ENCODE measurements around the gene TENT4A.

The TENT4A gene

DNA sequence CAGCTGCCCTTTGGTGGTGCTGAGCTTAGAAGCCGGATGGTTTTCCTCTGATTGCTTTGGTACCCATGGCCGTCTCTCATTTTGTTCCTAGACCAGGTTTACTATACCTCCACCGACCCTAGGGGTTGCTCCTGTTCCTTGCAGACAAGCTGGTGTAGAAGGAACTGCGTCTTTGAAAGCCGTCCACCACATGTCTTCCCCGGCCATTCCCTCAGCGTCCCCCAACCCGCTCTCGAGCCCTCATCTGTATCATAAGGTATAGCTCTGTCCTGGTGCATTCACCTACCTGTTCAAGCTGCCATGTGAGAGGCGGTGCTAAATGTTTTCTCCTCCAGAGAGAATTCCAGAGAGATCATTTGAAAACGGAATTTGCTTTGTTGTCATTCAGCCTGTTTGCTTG lies 39.5 kb downstream of the TENT4A start:
- no peak for DNase-seq (ENCODE audit: low spot score)

DNA sequence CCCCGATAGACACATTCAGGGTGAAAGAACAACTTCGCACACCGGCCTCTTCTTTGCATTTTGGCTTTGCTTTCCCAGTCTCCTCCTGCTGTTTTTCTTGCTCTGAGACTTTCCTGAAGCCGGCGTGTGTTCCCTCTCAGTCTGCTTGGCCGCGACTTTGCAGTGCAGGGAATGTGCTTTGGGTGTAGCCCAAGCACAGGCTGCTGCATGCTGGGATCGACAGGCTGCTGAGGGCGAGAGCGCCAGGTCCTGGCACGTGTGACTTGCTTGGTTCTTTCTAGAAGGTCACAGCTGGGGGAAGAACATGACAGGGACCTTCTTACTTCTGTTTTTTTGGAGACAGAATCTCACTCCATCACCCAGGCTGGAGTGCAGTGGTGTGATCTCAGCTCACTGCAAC lies 40.6 kb downstream of the TENT4A start:
- DNase-seq (ENCODE audit: low spot score) = no peak

DNA sequence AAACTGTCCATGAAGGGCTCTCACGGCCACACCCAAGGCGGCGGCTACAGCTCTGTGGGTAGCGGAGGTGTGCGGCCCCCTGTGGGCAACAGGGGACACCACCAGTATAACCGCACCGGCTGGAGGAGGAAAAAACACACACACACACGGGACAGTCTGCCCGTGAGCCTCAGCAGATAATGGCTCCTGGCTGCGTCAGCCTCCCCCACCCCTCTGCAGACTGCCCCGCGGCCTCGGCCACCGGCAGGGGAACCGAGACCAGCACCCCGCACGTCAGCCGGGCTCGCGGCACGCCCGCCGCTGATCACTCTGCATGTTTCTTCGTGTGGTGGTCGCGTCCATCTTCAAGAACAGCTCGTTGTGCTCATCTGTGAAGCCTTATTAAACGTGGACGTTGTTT lies 41.5 kb downstream of the TENT4A start:
- no peak for DNase-seq (ENCODE audit: low spot score)

DNA sequence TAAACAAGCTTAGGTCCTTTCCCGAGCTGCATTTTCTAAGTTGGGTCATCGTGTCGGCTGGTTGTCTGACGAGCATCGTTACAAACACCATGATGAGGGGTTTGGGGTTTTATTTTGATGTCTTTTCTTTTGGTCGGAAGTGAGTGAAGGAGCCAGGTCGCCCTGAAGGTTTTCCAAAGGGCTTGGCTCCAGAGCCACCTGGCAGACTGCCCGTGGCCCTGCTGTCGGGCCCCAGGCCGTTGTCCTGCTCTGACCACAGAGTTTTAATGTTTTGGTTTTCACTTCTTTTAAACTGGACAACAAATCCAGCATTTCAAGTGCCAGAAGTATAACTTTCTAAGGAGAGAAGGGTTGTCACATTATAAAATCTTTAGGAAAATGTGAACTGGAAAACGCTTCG lies 42.3 kb downstream of the TENT4A start:
- DNase-seq (ENCODE audit: low spot score) = no peak

DNA sequence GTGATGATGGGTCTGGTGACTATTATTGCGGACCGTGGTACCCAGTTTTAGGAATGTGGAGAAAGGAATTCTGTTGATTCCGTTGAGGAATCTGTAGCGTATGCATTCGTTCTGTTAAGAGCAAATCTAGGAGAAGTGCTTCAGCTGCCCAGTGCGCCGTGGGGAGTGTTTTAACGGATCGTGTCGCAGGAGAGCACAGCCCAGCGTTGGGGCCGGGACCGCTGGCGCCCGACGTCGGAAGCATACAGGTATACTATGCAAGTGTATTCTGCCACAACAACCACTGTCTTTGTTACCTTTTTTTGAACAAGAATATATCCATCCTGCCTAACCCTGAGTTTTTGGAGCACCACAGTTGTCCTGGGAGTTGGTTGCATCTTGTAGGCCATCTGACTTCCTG lies 42.7 kb downstream of the TENT4A start:
- no peak for DNase-seq (ENCODE audit: low spot score)

DNA sequence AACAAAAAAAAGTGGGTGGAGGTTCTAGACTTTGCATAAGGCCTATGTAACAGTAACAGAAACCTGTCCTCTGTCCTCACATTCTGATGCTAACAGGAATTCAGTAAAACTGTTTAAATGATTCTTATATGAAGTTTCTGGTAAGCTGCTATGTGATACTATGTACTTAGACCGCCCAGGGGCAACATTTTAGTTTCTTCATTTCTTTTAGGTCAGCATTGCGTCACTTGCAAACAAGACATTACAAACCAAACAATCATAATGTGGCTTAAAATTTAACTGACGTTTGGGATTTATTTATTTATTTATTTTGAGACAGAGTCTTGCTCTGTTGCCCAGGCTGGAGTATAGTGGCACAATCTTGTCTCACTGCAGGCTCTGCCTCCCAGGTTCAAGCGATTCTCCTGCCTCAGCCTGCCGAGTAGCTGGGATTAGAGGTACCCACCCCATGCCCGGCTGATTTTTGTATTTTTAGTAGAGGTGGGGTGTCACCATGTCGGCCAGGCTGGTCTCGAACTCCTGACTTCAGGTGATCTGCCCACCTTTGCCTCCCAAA lies 44.3 kb downstream of the TENT4A start:
- DNase-seq (ENCODE audit: low spot score) = no peak

DNA sequence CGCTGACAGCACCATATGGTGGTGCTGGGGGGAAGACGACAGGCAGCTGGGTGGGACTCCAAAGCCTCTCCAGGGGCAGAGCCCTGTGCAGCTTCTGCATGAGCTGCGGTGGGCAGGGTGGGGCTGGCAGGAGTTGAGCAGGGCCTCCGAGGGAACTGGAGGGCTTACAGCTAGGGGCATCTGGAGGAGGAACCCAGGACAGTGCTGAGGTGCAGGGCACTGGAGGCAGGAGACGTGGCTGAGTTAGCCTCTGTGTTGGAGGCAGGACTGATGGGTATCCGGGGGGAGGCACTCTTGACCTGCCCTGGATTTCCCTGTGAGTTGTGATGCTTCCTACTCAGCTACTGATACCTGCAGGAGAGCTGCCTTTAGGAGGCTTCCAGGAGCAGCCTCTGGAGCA lies 45.0 kb downstream of the TENT4A start:
- DNase-seq (ENCODE audit: low spot score) = no peak

DNA sequence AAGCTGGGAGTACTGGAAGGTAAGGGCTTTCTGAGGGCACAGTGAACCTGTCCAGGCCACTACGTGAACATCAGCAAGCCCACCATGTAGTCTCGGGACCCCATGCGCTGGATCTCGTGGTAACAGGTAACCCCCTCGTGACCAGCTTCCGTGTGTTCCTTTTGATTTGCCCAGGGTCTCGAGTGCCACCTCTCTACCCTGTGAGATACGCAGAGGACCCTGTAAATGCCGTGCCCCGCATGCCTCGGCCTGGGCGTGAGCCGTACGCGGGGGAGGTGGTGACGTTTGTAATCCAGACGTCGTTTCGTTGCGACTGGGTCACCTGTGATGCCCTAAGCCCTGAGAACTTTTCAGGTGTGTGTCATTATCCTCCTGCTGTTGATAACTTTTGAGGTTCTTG lies 45.5 kb downstream of the TENT4A start:
- DNase-seq (ENCODE audit: low spot score) = no peak

DNA sequence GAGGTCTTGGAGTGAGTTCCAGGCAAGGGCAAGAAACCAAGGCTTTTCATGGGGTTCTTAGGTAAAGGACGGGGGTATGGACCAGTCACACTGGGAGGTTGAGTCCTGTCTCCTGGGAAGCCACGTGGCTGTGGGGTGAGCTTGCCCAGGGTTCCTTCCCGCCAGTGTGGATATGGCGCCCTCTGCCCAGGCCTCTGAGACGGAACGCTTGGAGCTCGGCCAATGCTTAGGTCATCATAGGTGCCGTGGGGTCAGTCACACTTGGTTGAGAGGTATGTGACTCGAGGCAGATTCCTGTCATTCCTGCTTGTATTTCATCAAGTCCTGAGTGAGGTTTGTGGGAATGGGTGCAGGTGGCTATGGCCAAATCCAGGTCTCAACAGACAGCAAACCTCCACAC lies 46.2 kb downstream of the TENT4A start:
- peak; percentile 27 for DNase-seq (ENCODE audit: low spot score)

DNA sequence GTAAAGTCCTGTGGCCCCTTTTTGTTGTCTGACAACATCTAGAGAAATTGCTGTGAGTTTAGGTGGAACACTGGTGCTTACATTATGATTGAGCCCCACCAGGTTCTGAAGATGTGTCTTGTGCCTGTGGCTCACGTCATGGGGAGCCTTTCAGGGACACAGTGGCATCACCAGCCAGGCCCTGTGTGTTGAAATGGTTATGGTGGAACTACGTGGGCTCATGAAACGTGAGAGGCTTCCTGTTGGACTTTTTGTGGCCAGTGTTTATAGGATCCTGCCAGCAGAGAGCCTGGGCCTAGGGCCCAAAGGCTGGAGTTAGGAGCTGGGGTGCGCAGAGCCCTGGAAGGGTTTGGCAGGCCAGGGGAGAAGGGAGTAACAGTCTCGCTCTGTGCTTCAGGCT lies 46.8 kb downstream of the TENT4A start:
- no peak for DNase-seq (ENCODE audit: low spot score)

DNA sequence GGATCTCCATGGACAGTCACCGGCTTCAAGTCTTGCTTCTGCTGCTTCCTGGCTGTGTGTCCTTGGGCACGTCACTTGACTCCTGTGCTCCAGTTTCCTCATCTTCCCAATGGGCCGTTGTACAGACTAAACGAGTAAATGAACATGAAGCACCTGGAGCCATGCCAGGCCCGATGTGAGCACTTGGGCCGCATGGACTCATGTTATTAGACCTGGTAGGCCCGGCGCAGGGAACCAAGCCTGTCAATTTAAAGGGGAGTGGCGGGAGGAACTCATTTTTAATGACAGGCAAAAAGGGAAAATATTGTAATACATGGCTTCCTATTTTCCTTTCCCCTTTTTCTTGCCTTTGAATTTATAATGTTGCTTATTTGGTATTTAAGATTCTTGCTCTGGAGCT lies 47.5 kb downstream of the TENT4A start:
- no peak for DNase-seq (ENCODE audit: low spot score)

DNA sequence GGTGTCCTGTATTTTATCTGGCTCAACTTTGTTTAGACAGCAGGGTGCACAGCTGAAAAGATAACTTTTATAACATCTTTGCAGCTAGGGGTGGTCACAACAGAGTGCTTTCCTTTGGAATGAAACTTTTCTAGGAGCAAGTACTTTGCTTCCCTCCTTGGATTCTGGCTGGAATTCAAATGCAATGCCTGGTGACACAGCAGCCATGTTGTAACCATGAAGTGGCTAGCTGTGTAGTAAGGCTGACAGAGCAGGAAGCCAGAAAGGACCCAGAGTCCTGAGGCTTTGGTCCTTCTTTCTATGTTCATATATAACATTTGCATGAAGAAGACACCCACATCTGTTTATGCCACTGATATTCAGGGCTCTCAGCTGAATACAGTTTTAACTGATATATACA lies 48.1 kb downstream of the TENT4A start:
- DNase-seq (ENCODE audit: low spot score) = no peak

DNA sequence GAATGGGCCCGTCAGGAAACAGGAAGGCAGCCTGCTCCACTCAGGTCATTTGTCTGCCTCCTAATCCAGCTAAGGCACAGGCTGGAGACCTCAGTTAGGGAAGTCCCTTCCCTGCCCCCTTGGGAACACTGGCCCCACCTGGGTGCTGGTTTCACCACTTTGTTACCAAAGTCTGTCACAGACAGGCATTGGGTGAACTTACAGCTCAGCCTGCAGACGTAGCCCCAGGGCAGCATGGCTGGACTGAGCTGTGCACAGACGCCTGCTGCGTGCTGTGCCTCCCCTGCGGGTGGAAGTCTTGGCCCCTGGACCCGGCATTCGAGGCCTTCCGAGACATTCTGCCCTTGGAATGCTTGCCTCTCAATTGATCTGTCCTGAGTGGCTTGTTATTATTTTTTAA lies 48.9 kb downstream of the TENT4A start:
- DNase-seq (ENCODE audit: low spot score) = no peak

DNA sequence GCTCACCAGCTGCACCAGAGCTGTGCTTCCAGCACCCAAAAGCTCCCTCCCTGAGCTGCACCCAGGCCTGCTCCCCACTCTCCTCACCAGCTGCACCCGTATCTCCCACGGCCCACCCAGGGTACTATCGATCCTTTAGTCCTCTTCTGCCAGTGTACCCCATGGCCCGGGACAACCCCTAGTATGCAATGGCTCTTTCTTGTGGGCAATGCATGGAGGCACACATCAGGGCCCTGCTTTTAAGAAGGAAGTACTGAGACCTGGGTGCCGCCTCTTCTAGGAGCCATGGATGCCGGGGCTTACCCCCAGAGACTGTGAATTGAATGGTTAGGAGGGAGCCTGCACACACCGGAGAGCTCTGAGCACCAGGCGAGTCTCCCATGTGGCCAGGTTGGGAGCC lies 49.5 kb downstream of the TENT4A start:
- DNase-seq (ENCODE audit: low spot score) = no peak

DNA sequence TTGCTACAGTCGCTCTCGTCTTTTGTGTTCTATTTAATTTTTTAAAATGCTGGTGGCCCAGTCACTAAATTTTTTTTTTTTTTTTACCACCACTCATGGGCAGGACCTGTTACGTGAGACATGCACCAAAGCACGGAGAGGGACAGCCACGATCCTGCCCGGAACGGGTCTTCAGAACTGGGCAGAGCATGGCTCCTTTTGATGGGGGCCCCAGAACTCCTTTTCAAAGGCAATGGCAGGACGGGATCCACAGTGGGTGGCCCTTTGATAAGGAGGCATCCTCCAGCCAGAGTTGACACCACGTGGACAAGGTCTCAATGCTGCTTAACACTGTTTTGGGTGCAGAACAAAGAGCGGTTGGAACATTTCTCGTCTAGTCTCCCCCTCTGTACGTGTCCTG lies 50.0 kb downstream of the TENT4A start:
- no peak for DNase-seq (ENCODE audit: low spot score)

DNA sequence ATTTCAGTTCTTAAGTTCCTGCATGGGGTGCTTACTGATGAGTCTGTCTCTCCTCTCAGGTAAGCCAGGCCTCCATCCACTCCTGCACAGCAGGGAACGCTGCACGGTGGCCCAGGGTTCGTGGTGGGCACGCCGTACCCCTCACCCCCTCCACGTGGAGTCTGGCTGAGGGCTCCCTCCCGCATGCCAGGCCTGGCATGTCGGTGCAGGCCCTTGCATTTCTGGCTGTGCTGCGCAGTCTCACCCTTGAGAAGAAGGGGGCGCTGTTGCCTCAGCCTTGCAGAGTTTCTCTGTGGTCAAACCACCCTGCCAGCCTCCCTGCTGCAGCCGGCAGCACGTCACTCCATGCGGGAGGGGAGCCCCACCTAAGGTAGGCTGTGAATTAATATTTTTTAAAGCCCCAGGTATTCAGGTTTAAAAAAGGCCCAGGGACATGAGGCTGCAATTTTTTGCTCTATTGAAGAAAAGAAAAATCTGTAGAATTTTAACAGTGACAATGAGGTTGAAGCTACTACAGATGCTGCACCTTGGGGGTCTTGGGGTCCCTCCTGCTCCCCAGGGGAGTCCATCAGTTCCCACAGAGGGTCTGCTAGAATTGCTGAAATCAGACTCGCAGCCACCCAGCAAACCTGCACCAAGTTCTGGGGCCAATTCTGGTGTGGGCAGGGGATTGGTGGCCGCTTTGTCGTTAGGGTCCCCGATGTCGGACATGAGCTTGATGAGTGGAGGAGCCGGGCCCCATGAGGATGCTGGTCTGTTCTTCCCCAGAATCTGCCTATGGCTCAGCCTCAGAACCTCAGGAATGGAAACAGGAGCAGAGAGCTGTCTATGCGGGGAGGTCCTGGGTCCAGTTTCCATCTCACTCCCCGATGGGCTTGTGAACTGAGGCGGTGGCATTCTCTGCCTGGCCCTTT lies 52.6 kb downstream of the TENT4A start:
- peak; percentile 47 for DNase-seq (ENCODE audit: low spot score)

DNA sequence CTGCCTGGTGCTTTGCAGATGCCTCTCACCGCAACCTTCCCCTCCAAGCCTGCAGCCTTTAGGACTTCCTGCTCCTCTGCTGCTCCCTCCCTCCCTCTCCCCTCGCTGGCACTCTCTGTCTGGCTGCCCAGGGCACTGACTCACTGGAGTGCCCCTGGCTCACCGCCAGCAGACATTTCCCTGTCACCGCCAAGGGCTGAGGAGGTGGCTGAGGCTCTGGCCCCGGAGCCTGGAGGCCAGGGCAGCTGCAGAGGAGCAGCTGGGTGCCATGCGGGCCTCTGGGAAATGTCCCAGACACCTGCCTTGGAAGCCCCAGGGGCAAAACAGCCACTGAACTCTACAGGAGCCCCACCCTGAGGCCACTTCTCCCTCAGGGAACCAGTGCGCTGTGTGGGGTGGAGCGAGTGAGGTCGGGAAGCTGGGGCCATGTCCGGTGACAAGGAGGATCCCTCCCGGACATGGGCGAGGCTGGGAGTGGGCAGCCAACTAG lies 53.4 kb downstream of the TENT4A start:
- DNase-seq (ENCODE audit: low spot score) = peak; percentile 32

DNA sequence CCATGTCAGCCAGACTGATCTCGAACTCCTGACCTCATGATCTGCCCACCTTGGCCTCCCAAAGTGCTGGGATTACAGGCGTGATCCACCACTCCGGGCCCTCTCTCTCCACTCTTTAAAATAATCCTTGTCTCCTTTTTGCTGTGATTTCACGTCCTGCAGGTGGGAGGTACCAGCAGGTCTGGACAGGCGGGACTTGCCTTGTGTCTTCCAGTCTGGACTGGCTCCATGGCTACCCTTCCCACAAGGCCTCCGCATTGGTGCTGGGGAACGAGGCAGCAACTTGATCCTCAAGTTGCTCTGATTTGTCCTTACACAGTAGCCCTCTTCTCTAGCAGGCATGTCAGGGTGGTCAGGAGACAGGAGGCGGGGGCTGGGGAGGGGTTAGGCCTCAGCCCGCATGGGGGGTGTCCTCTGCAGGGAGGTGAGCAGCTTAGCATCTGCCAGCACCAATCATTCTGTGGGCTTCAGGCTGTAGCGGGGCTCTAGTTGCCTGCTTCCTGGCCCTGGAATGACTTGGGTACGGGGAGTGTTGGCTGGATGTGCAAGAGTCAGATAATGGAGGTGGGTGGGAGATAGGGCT lies 54.3 kb downstream of the TENT4A start:
- DNase-seq (ENCODE audit: low spot score) = no peak

DNA sequence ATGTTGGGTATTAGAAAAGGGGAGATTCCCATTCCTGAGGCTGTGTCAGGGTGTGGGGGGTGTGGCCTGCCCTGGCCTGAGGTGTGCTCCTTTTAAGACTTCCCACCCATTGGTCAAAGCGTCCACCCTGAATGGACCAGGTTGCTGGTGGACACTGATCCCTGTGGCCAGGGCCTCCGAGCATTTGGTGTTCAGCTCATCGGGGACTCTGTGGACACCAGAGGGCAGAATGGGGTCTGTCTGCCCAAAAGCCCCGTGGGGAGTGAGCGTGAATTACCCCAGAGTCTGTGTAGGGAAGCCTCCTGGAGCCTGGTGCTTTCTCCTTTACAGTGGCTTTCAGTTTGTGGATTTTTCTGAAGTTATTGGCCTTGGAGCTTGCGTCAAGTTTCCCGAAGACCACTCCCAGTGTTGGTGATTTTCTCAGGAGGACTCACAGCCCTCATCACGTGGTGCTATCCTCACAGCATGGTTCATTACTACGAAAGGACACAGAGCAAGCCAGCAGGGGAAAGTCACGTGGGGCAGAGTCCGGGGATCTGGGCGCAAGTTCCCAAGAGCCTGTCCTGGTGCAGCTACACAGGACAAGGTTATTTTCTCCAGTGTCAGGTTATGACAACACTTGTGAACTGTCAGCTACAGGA lies 55.5 kb downstream of the TENT4A start:
- no peak for DNase-seq (ENCODE audit: low spot score)

DNA sequence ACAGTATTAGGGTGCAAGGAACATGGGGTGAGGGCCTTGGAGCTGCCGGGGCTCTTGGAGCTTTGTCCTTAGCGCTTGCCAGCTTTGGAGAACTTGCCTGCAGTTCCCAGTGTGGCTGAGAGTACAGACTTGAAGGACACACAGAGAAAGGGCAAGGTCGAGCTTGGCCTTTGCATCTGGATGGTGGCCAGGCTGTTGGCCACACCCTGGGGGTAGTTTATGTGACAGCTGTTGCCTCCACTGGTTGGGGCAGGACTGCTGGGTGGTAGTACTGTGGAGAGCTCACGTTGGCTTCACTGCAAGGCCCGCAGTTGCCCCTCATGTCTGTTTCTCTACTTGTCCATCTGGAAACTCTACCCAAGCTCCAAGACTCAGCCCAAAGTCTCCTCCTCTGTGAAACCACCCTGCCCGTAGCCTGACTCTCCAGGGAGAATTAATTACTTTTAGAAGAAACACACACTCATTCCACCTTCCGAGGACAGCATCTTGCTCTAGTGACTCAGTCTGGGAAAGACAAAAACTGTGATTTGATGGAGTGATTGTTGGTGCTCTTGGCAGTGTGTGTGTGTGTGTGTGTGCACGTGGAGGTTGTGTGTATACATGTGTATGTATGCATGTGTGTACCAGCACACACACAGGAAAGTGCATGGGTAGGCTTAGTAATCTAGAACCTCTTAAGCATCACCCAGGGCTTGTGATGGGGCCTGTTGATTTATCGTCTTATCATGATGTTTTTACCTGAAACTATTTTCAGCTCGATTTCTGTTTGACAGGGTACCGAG lies 57.8 kb downstream of the TENT4A start:
- DNase-seq (ENCODE audit: low spot score) = no peak

DNA sequence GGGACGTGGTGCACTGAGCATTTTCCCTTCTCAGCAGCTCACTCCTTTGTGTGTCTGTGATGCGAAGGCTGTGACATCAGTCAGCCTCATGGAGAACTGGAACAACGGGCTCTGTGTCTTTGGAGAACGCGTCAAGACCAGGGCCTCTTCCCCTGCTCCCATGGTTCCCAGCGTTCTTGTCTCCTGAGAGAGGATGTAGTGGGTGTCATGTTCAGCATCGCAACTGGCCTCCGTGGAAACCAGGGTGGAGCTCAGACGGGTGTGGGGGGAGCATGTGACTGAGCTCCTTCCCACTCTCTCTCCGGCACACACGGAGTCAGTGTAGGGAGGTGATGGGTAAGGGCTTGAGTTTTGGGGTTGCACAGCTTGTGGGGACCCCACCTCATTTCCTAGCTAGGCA lies 59.7 kb downstream of the TENT4A start:
- DNase-seq (ENCODE audit: low spot score) = no peak

All from hematopoietic multipotent progenitor cell treated with erythropoietin and hydrocortisone succinate and interleukin-3 and kit ligand, for 17 days (in vitro differentiated cells).